NOMO-1 treated with dmso at 0.1 percent for 144 hours (cell line): ENCODE measurements around the gene SASH1.
"Not testable (repeated sequence)": the region's sequence is repeated elsewhere in the genome, so short reads cannot be mapped to it uniquely, and the experiment has no call there.

Experiments
- DNase-seq: peaks from one replicate; lab custom pipeline; 2025; ENCODE audit not compliant: unreplicated experiment; lab: John Stamatoyannopoulos, UW

The SASH1 gene

GRCh38 chr6:148364056-148364824 is 21.6 kb downstream of the SASH1 start:
- DNase-seq: peak; percentile 47

- no peak for DNase-seq
Observed at GRCh38 chr6:148365041-148365440, 22.4 kb downstream of the SASH1 start.

DNA sequence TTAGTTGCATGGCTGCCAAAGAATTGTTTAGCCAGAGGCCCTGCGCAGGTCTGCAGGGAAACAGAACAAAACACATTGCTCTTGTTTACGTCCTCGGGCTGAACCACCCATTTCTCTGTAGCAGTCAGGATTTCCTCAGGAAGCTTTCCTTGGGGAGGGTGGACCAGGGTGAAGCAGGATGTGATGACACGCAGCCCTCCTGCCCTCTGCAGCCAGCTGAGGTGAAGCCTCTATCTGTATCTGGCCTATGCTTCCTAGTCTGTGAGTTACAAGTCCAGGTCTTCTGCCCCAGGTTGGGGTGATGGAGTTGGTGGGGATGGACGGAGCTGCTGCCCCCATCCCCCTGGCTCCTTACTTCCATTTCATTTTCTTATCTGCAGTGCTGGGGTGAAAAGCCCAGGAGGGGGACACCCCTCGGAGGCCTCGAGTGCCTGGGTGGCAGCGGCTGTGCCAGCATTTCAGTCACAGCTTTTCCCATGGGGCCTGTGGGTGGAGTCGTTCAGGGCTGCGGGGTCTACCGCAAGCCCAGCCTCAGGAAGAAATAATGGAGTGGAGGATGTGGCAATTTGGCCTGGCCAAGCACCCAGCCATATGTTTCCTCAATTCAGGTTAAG is 24.9 kb downstream of the SASH1 start:
- peak; percentile 52 for DNase-seq

- no peak for DNase-seq
Observed at GRCh38 chr6:148370176-148370575, 27.5 kb downstream of the SASH1 start.

DNA sequence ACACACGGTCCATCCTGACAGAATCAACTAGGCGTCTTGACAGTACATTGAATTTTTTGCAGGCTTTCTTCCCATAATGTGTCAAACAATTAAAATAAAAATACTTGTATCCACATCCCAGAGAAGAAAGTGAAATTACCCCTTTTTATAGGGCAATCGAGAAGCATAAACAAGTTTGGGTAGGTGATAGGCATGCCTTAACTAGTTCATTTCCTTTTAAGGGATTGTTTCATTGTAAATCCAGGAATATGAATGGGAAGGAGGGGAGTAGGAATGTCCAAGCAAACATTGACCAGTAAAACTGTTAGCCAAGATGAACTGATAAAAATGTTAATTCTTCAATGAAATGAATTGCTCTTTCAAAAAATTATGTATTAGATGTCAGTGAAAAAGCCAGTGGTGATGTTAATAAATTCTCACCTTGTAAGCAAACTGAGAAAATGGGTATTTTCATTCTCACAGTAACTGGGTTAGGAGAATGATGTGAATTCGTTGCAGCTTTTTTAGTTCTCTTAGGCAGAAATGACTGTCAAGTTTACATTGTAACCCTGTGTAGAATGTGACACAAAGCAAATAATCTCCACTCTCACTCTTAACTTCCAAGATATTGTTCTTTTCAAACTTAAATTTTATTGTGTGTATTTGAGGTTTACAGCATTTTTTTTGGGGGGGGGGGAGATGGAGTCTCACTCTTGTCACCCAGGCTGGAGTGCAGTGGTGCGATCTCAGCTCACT is 31.6 kb downstream of the SASH1 start:
- DNase-seq: no peak

DNA sequence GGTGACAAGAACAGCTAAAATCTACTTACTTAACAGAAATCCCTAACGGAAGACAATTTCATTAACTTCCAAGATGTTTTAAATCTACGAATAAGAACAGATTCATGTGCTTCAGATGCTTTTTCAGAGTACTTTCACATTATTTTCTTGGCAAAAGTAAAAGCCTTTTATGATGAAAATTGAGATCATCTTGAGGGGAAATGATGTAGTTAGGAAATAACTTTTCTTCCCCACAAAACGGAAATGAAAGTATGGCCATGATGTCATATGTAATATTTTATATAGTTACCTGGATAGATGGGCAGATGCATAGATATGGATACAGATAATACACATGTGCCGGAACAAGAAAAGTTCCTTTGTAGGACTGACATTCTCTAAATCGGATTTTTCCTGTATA is 32.8 kb downstream of the SASH1 start:
- no peak for DNase-seq

DNA sequence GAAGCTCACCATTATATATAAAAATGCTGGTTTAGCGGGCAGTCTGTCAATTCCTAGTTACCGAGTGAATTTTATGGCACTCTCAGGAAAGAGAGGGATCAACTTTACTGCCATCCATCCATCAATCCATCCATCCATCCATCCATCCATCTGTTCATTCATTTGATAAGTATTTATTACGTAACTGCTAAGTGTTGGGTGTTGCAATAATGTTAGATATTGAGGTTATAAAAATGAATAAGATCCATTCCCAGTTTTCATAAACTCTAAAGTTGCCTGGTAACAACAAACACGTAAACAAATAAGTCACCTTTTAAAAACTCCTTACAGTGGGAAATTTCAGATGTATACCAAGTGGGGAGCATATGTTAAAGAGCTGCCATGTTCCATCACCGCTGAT is 36.8 kb downstream of the SASH1 start:
- DNase-seq: no peak

- no peak for DNase-seq
Observed at GRCh38 chr6:148379966-148380713, 37.5 kb downstream of the SASH1 start.

DNA sequence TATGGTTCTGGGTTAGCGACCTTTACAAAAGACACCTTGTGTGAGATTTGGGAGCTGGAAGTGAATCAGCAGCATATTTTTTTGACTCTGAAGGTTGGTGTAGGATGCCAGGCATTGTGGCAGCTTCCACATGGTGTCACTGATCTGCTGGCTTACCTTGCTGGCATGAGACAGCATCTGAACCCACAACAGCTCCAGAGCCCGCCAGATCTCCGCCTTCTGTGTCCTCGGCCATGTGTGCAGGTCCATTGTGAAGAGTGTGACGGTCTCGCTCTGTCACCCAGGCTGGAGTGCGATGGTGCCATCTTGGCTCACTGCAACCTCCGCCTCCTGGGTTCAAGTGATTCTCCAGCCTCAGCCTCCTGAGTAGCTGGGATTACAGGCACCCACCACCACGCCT is 39.4 kb downstream of the SASH1 start:
- DNase-seq: not testable (repeated sequence)

- no peak for DNase-seq
Observed at GRCh38 chr6:148382861-148383260, 40.2 kb downstream of the SASH1 start.

- DNase-seq: peak; percentile 65
Observed at GRCh38 chr6:148383658-148384368, 41.2 kb downstream of the SASH1 start.

- no peak for DNase-seq
Observed at GRCh38 chr6:148385379-148385778, 42.7 kb downstream of the SASH1 start.

DNA sequence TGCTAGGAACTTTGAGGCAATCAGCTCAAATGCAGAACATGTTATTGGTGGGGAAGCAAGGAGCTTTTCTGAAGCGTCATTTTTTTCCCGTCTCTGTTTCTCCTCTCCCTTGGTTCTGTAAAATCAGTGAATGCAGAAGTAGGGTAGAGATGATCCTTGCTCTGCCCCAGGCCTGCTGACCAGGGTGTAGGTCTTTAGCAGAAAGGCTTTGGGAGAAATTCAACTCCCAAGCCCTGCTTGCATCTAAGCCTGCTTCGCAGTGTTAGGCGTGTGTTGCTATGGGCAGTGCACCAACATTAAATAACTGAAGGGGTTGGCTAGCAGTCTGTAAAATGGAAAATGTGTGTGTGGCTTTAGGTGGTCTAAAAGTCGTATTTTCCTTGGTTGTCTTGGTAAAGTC is 45.9 kb downstream of the SASH1 start:
- DNase-seq: no peak

- no peak for DNase-seq
Observed at GRCh38 chr6:148389086-148389485, 46.4 kb downstream of the SASH1 start.

- DNase-seq: no peak
Observed at GRCh38 chr6:148389917-148390316, 47.3 kb downstream of the SASH1 start.

- not testable (repeated sequence) for DNase-seq
Observed at GRCh38 chr6:148392127-148392526, 49.5 kb downstream of the SASH1 start.

GRCh38 chr6:148392671-148393070 is 50.0 kb downstream of the SASH1 start:
- no peak for DNase-seq

- no peak for DNase-seq
Observed at GRCh38 chr6:148395583-148396101, 53.0 kb downstream of the SASH1 start.

- DNase-seq: no peak
Observed at GRCh38 chr6:148396411-148396810, 53.8 kb downstream of the SASH1 start.

DNA sequence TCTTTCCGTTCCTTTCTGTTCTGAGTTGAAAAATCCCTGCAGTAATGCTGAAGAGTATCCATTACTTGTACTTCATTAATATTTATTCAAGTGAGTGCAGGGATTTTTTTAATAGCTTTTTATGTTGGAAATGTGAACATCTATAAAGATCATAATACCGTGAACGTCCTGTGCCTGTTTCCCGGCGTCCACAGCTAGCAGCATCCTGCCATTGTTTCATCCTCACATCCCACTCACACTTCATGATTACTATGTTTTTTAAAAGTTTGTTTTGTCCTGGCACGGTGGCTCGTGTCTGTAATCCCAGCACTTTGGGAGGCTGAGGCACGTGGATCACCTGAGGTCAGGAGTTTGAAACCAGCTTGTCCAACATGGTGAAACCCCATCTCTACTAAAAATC is 54.3 kb downstream of the SASH1 start:
- DNase-seq: no peak
